Measurements from ENCODE around the gene EHBP1.

The EHBP1 gene

DNA sequence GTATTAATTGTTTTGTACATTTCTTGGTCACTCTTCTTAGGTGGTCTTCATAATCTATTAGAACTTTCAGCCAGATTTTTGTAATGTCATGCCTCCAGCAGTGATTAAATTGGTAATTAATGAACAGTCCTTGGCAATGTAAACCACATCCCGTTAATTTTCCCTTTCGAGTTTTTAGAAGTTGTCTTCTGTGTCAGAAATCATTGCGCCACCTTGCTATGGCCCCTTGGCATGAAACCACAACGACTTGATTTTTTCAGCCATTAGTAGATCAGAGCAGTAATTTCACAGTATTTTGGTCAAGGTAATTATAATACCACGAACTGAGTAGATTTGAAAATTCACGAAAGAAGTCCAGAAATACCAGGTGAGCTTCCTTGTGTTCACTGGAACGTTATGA lies 259.2 kb downstream of the EHBP1 start:
- ChIA-PET POLR2A (ENCODE audit: low non-redundant PET) (interaction anchor here (0.7 kb wide), 1 partner anchor 10 kb away, joined by 3 read pairs; no protein-coding TSS in a partner anchor), CTCF (interaction anchor here (0.6 kb wide), 1 partner anchor 10 kb away, joined by 4 read pairs; no protein-coding TSS in a partner anchor)
- no peak for DNase-seq (ENCODE audit: low spot score)
- H3K27ac ChIP-seq, result no peak overlapping the region
- TF ChIP-seq, protein P1, sequence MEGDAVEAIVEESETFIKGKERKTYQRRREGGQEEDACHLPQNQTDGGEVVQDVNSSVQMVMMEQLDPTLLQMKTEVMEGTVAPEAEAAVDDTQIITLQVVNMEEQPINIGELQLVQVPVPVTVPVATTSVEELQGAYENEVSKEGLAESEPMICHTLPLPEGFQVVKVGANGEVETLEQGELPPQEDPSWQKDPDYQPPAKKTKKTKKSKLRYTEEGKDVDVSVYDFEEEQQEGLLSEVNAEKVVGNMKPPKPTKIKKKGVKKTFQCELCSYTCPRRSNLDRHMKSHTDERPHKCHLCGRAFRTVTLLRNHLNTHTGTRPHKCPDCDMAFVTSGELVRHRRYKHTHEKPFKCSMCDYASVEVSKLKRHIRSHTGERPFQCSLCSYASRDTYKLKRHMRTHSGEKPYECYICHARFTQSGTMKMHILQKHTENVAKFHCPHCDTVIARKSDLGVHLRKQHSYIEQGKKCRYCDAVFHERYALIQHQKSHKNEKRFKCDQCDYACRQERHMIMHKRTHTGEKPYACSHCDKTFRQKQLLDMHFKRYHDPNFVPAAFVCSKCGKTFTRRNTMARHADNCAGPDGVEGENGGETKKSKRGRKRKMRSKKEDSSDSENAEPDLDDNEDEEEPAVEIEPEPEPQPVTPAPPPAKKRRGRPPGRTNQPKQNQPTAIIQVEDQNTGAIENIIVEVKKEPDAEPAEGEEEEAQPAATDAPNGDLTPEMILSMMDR (conservative IDR thresholded peaks at IDR 0.05; ENCODE audit: low read depth), result no peak

DNA sequence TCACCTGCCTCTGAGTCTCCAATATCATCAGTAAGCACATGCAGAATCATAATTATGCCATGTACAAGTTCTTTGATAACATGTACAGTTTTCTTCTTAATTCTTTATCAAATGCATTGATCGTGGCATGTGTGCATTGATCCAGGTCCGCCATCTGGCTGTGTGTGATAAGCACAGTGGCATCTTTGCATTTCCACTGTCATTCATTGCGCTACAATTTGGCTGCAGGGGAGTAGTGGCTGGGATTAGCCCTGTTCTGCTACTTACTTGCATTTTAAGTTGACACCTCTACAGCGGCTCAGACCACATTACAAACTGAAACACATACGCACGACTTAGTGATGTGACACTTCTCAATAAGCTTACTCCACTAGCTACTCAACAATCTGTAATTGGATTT lies 261.5 kb downstream of the EHBP1 start:
- ChIA-PET POLR2A (ENCODE audit: low non-redundant PET) (no interaction called here), CTCF (no interaction called here)
- TF ChIP-seq, protein P1 (conservative IDR thresholded peaks at IDR 0.05; ENCODE audit: low read depth), result no peak
- no peak overlapping the region for H3K27ac ChIP-seq
- no peak for DNase-seq (ENCODE audit: low spot score)

DNA sequence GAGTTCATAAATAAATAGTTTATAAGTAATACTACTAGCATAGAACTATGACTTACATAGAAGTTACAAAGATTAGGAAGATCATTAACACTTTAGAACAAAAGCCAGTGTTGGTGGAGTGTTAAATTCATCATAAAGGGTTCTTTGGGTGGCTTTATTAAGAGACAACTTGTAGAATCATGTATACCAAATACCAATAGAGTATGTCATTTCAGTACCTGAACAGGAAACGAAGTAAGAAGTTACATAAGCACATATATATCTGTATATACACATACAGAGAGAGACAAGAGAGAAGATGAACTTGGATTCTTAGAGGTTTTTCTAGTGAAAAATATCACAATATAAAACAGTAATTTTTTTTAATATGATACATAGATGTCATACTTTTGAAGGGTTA lies 262.7 kb downstream of the EHBP1 start:
- ChIA-PET POLR2A (ENCODE audit: low non-redundant PET) (no interaction called here), CTCF (no interaction called here)
- TF ChIP-seq, protein P1 (conservative IDR thresholded peaks at IDR 0.05; ENCODE audit: low read depth), result no peak
- DNase-seq (ENCODE audit: low spot score), result peak; percentile 11
- H3K27ac ChIP-seq, result no peak overlapping the region

DNA sequence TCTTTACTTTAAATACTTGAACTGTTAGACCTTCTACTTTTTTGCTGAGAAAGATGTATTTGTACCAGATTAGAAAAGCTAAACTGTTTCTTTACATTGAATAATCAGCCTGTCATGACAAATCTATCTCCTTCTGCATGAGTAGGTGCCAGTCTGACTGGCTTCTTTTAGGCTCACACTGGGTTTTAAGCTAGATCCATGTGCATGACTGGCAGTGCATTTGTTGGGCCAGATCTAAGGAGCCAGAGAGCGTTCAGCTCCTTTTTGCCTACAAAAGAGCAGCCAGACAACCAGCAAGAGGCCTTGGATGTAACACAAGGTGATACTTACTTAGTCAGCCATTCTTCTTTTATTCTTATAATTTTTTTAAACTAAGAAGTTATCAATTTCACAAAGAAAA lies 263.2 kb downstream of the EHBP1 start:
- ChIA-PET CTCF (no interaction called here), POLR2A (ENCODE audit: low non-redundant PET) (no interaction called here)
- TF ChIP-seq, protein P1 (conservative IDR thresholded peaks at IDR 0.05; ENCODE audit: low read depth), result no peak
- H3K27ac ChIP-seq, result no peak overlapping the region
- DNase-seq (ENCODE audit: low spot score), result no peak

DNA sequence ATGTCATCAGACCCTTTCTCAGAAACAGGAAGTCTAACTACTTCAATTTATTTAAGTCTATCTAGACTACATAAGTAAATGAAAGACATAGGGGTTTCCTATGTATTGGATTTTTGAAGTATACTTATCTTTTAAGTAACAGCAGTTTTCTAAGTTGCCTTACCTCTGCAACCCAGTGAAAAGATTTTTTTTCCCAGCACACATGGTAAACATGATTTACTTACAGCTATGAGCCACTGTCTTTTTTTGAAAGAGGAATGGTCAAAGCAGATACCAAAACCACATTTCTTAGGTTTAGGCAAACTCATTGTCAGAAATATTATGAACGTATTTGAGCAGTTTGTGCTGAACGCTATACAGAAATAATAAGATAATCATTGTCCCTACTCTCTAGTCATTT lies 266.4 kb downstream of the EHBP1 start:
- ChIA-PET POLR2A (ENCODE audit: low non-redundant PET) (no interaction called here), CTCF (no interaction called here)
- H3K27ac ChIP-seq, result no peak overlapping the region
- TF ChIP-seq, protein P1 (conservative IDR thresholded peaks at IDR 0.05; ENCODE audit: low read depth), result no peak
- DNase-seq (ENCODE audit: low spot score), result no peak

DNA sequence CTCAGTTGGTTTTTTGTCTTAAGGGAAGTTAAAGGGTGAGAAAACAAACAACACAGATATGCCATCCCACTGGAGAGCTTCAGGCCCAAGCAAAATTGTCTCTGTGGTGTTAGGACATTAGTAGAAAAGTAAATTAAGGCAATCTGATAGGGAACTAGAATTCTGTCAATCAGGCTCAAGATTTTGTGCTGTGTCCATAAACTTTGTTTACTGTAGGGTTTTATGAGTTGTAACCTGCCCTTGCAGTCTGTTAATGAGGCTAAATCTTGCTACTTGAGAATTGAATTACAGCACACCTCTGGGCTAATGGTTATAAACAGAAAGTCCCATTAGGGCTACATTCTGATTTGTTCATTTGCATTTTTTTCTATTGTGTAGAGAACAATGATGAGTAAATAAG lies 267.1 kb downstream of the EHBP1 start:
- no peak overlapping the region for H3K27ac ChIP-seq
- POLR2A ChIA-PET (ENCODE audit: low non-redundant PET), result no interaction called here
- CTCF ChIA-PET, result no interaction called here
- no peak for DNase-seq (ENCODE audit: low spot score)
- TF ChIP-seq, protein P1 (conservative IDR thresholded peaks at IDR 0.05; ENCODE audit: low read depth), result no peak

GRCh38 chr2:62974999-62975398 lies 269.5 kb downstream of the EHBP1 start:
- ChIA-PET CTCF (interaction anchor here (1.0 kb wide), 1 partner anchor 11 kb away, joined by 4 read pairs; no protein-coding TSS in a partner anchor), POLR2A (ENCODE audit: low non-redundant PET) (no interaction called here)
- DNase-seq (ENCODE audit: low spot score), result no peak
- no peak overlapping the region for H3K27ac ChIP-seq
- TF ChIP-seq, protein P1 (conservative IDR thresholded peaks at IDR 0.05; ENCODE audit: low read depth), result no peak
